Peyer's patch (tissue), 4 donors: Measurements from ENCODE around the gene CDKN2D. TPM values are rescaled to one million over a fixed set of nuclear protein-coding genes. Genes with fewer than 3 reads are reported as not detected.
A peak's percentile ranks its signal among the peaks of the same experiment; 100 is the strongest.

Experiments
- DNase-seq, 3 donors: peaks; one replicate each; pipeline ENCODE4 v3.0.0-alpha.2; 2017 to 2019
- H3K27ac ChIP-seq, 4 donors: fragments of 200-600 bp; sonication (generic); one replicate each; pipeline ENCODE4 v1.5.1; 2016 to 2019
- H3K27me3 ChIP-seq, 2 donors: fragments of 200-600 bp; sonication (generic); one replicate each; pipeline ENCODE4 v1.5.1; 2019
- H3K36me3 ChIP-seq, 3 donors: fragments of 200-600 bp; sonication (generic); one replicate each; pipeline ENCODE4 v1.5.1; 2016 to 2019
- H3K4me1 ChIP-seq, 4 donors: fragments of 200-600 bp; sonication (generic); one replicate each; pipeline ENCODE4 v1.5.1; 2016 to 2019
- H3K4me3 ChIP-seq, 4 donors: fragments of 200-600 bp; sonication (generic); 1 replicate in 3 of 4; 2 replicates in 1 of 4; pipeline ENCODE4 v1.5.1; 2016 to 2019; ENCODE audit warnings: mild to moderate bottlenecking in 1 of 4
- H3K9me3 ChIP-seq, 4 donors: fragments of 200-600 bp; sonication (generic); one replicate each; pipeline ENCODE4 v1.5.1; 2016 to 2019; ENCODE audit warnings: mild to moderate bottlenecking in 1 of 4
- CTCF ChIP-seq, 6 experiments: fragments of 450-650 bp in 4 of 6; fragments of 200-600 bp in 2 of 6; sonication (generic) in 1 of 6; IDR thresholded peaks; one replicate each; pipeline ENCODE4 v1.5.1; 2017 to 2019; ENCODE audit warnings: antibody characterized with exemption in 6 of 6, mild to moderate bottlenecking in 3 of 6, moderate library complexity in 1 of 6
- POLR2A ChIP-seq, 2 donors: fragments of 450-650 bp; IDR thresholded peaks; one replicate each; pipeline ENCODE4 v1.5.1; 2017; ENCODE audit warnings: antibody characterized with exemption in 2 of 2, mild to moderate bottlenecking in 2 of 2, moderate library complexity in 2 of 2
- small RNA-seq, 2 donors: library from RNA; depleted of rRNA; stranded (forward); fragments of <200 nt; gene quantifications; one replicate each; pipeline ENCODE3, GENCODE V24; 2016
- total RNA-seq, 4 donors: library from RNA; depleted of rRNA; stranded (reverse); fragments of >200 nt; gene quantifications; one replicate each; pipeline ENCODE4 v1.1.0, GENCODE V29; 2016

CDKN2D gene
- total RNA-seq, 4 donors from 2014 or later, result 3.3 to 7.7 (median 6.4) TPM

GRCh38 chr19:10519421-10519820 lies 49.4 kb downstream of the CDKN2D start:
- Histone ChIP-seq H3K9me3 (no peaks in the 10 kb centered on the region), H3K36me3 (no peaks in the 10 kb centered on the region), H3K4me1 (peaks cover 0 to 23% (median 8%) of the 10 kb centered on the region in 4 donors), H3K27ac (no peak overlapping the region), H3K27me3 (peaks cover 0 to 26% of the 10 kb centered on the region in 2 donors), H3K4me3 (no peak overlapping the region)
- no peak for DNase-seq
- no peak for TF ChIP-seq POLR2A (IDR thresholded peaks at IDR 0.05)

- TF ChIP-seq POLR2A (IDR thresholded peaks at IDR 0.05) (no peak), CTCF (IDR thresholded peaks at IDR 0.05) (no peak)
- Histone ChIP-seq H3K36me3 (no peaks in the 10 kb centered on the region), H3K9me3 (no peaks in the 10 kb centered on the region), H3K4me3 (no peak overlapping the region), H3K4me1 (peaks cover 0 to 23% (median 8%) of the 10 kb centered on the region in 4 donors), H3K27me3 (peaks cover 0 to 33% of the 10 kb centered on the region in 2 donors), H3K27ac (no peak overlapping the region)
- DNase-seq, result no peak
These were observed 50.1 kb downstream of the CDKN2D start for GRCh38 chr19:10518444-10519361.

- Histone ChIP-seq H3K27me3 (peaks cover 0 to 40% of the 10 kb centered on the region in 2 donors), H3K27ac (peak overlapping the region in 1 of 4 donors; percentile 42), H3K9me3 (no peaks in the 10 kb centered on the region), H3K4me1 (peaks cover 0 to 23% (median 8%) of the 10 kb centered on the region in 4 donors), H3K36me3 (no peaks in the 10 kb centered on the region), H3K4me3 (peak overlapping the region in 3 of 4 donors; percentile 10 to 34 (median 31))
- TF ChIP-seq POLR2A (IDR thresholded peaks at IDR 0.05), result no peak
- no peak for TF ChIP-seq CTCF (IDR thresholded peaks at IDR 0.05)
- DNase-seq, result no peak
These were observed 50.9 kb downstream of the CDKN2D start for GRCh38 chr19:10517760-10518443.

- DNase-seq, result no peak
- Histone ChIP-seq H3K36me3 (no peaks in the 10 kb centered on the region), H3K4me1 (peaks cover 0 to 23% (median 8%) of the 10 kb centered on the region in 4 donors), H3K27me3 (peaks cover 0 to 40% of the 10 kb centered on the region in 2 donors), H3K4me3 (peak within 1 kb of the TSS in 3 of 4 donors; percentile 25 to 34 (median 31)), H3K9me3 (no peaks in the 10 kb centered on the region), H3K27ac (peak within 1 kb of the TSS in 1 of 4 donors; percentile 42)
- TF ChIP-seq POLR2A (IDR thresholded peaks at IDR 0.05), result no peak
These were observed 51.4 kb downstream of the CDKN2D start, which contains the start of gene S1PR5 for GRCh38 chr19:10517361-10517759. S1PR5 (minus strand) TSS chr19:10517447; CDS start chr19:10515011, 2,436 bp downstream.

GRCh38 chr19:10516671-10517286 lies 52.0 kb downstream of the CDKN2D start:
- H3K4me3 ChIP-seq, result peak overlapping the region in 3 of 4 donors; percentile 25 to 34 (median 31)

More at GRCh38 chr19:10516671-10517286, 52.0 kb downstream of the CDKN2D start:
- peaks cover 0 to 40% of the 10 kb centered on the region in 2 donors for H3K27me3 ChIP-seq
- peak overlapping the region in 1 of 4 donors; percentile 42 for H3K27ac ChIP-seq
- TF ChIP-seq POLR2A (IDR thresholded peaks at IDR 0.05) (no peak), CTCF (IDR thresholded peaks at IDR 0.05) (no peak)
- no peaks in the 10 kb centered on the region for H3K36me3 ChIP-seq
- DNase-seq, result no peak
- H3K9me3 ChIP-seq, result no peaks in the 10 kb centered on the region
- peaks cover 0 to 23% (median 8%) of the 10 kb centered on the region in 4 donors for H3K4me1 ChIP-seq

Small RNA genes lying within 50 kb of the gene (small RNA-seq; reads per million reads assigned to genes)
- gene MIR1238 (0 reads per million in 2 donors), gene RNU7-140P (0 reads per million in 2 donors)

Other genes with a start within 250 kb of the CDKN2D start
- gene RAVER1, start 235.4 kb downstream of the CDKN2D start, total RNA-seq, result 10 to 100 TPM; 42.1 to 66.5 (median 55.8) TPM
- 10 to 100 TPM in 3 of 4 donors, 1 to 10 TPM in 1; 5.5 to 20.6 (median 10.8) TPM for gene ICAM3, start 229.4 kb downstream of the CDKN2D start, total RNA-seq
- 100 to 1,000 TPM; 138 to 531 (median 246) TPM for gene TYK2, start 188.4 kb downstream of the CDKN2D start, total RNA-seq
- 100 to 1,000 TPM; 118 to 443 (median 159) TPM for gene CDC37, start 165.4 kb downstream of the CDKN2D start, total RNA-seq
- 1 to 10 TPM; 3.3 to 7.2 (median 5.1) TPM for gene PDE4A, start 148.4 kb downstream of the CDKN2D start, total RNA-seq
- 10 to 100 TPM; 44.2 to 53.6 (median 46.9) TPM for gene KEAP1, start 65.6 kb downstream of the CDKN2D start, total RNA-seq
- gene S1PR5, start 51.5 kb downstream of the CDKN2D start, total RNA-seq, result not detected
- 100 to 1,000 TPM in 3 of 4 donors, 10 to 100 TPM in 1; 36.3 to 169 (median 150) TPM for gene ATG4D, start 25.1 kb downstream of the CDKN2D start, total RNA-seq
- gene KRI1, start 3.0 kb downstream of the CDKN2D start, total RNA-seq, result 10 to 100 TPM; 16.3 to 97.4 (median 20.0) TPM
- gene AP1M2, start 18.3 kb upstream of the CDKN2D start, total RNA-seq, result 100 to 1,000 TPM in 1 of 4 donors, 10 to 100 TPM in 3; 60.2 to 102 (median 82.5) TPM
- gene SLC44A2, start 56.6 kb upstream of the CDKN2D start, total RNA-seq, result 10 to 100 TPM; 24.2 to 81.7 (median 57.6) TPM
- 100 to 1,000 TPM in 3 of 4 donors, 10 to 100 TPM in 1; 73.4 to 227 (median 139) TPM for gene ILF3, start 85.4 kb upstream of the CDKN2D start, total RNA-seq
- gene QTRT1, start 132.5 kb upstream of the CDKN2D start, total RNA-seq, result 10 to 100 TPM; 25.9 to 85.0 (median 38.3) TPM
- gene DNM2, start 149.1 kb upstream of the CDKN2D start, total RNA-seq, result 100 to 1,000 TPM; 353 to 827 (median 464) TPM